Effector CD8-positive, alpha-beta T cell (primary cell): ENCODE data around the gene ARMC6.
"Not testable (repeated sequence)": the region's sequence is repeated elsewhere in the genome, so short reads cannot be mapped to it uniquely, and the experiment has no call there.

ENCODE experiments used
- DNase-seq: peaks from one replicate; lab custom pipeline; 2025; lab: John Stamatoyannopoulos, UW

The ARMC6 gene

DNA sequence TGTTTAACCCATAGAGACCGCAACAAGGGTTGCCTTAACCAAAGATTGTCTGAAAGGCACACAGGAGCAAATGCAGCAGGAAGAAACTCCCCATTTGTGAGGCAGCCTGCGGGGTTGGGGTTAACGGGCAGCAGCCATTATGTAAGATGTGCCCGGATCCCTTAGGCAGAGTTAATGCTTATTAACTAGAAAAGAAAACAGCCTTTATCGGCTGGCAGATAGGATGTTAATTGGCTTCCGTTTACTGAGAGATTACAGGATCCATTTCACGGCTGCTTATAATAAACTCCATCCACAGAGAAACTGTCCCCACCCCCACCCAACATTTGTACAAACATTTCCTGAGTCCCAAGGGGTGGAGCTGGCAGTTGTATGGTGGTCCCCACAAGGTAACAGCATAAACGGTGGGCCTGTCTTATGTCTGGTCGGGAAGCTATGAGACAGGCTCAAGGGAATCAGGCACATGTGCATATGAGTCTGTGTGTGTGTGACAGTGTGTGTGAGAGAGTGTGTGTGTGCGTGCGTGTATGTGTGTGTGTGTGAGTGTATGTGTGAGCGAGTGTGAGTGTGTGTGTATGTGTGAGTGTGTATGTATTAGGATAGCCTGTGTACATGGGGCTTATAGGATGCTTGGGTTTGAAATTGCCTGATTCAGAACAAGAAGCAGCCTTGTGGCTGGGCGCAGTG, 40.9 kb downstream of the ARMC6 start:
- DNase-seq = no peak

DNA sequence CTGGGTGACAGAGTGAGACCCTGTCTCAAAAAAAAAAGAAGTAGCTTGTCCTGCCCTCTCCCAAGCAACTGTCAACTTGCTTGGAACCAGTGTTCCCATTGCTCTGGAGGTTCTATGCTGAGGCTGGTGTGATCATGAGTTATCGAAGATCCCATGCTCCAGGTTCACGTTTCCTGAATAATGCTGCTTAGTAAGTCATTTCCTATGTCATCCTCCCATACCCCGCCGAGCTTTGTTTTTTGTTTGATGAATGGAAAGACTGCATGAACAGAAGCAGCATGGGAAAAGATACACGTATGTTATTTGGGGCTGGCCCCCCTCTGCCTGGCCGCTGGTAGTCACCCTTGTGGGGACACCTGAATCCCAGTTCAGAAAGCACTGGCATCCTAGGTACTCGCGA, 41.7 kb downstream of the ARMC6 start:
- DNase-seq = no peak

DNA sequence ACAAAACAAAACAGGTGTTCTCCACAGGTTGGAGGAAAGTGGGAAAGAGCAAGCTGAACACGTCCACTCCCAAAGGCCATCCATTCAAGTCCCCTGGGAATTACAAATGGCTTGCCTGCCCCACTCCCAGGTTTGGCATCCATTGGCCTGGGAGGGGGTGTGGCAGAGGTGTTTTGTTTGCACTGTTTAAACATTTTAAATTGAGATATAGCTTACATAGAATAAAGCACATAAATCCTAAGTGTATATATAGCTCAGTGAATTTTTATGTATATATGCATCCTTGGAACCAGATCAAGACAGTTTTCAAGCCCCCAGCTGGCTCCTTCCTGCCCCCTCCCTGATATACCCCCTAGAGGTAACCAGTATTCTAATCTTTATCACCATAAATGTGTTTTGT, 43.1 kb downstream of the ARMC6 start:
- no peak for DNase-seq

DNA sequence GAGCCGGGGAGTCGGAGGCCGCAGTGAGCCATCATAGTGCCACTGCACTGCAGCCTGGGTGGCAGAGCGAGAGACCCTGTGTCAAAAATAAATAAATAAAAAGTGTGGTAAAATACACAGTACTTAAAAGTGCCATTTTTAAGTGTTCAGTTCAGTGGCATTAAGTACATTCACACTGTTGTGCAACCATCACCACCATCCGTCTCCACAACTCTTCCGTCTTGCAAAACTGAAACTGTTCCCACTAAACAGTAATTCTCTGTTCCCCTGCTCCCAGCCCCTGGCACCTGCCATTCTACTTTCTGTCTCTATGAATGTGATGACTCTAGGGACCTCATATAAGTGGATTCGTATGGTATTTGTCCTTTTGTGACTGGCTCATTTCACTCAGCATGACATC, 43.7 kb downstream of the ARMC6 start:
- DNase-seq = no peak

DNA sequence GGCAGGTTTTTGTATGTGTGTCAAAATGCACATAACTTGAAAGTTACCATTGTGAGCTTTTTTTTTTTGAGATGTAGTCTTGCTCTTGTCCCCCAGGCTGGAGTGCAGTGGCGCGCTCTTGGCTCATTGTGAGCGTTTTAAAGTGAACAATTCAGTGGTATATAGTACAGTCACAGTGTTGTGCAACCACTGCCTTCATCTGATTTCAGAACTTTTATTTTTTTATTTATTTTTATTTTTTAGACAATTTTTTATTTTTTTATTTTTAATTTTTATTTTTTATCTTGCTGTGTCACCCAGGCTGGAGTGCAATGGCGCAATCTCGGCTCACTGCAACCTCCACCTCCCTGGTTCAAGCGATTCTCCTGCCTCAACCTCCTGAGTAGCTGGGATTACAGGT, 45.4 kb downstream of the ARMC6 start:
- DNase-seq = no peak

DNA sequence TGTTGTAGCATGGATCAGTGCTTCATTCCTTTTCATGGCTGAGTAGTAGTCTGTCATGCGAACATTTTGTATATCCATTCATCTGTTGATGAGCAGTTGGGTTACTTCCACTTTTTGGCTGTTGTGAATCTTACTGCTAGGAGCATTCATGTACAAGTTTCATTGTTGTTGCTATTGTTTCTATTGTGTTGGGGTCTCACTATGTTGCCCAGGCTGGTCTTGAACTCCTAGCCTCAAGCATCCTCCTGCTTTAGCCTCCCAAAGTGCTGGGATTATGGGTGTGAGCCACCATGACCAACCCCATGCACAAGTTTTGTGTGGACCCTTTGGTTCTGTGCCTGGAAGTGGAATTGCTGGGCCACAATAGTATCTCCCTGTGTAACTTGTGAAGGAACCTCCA, 46.2 kb downstream of the ARMC6 start:
- DNase-seq = no peak

DNA sequence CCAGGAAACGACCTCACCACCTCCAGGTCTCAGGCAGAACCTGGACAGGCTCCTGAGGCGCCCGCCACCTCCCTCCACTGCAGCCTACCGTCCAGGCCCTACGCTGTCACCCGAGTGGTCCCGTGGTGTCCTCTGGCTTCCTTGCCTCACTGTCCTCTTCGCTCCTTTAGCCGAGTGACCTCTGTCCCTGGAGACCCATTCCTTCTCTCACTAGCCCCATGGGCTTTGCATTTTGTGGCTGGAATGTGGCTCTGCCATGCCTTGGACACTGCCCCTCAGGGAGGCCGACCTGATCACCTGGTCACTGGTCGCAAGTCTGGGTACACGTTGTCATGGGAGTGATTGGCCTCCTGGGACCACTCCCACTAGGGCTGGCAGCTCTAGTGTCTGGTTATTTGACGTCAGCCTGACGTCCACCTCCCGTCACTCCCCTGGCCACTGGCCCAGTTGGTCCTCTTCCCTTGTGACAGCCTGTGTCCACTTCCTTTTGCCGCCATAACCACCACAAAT, 48.3 kb downstream of the ARMC6 start:
- DNase-seq = no peak

DNA sequence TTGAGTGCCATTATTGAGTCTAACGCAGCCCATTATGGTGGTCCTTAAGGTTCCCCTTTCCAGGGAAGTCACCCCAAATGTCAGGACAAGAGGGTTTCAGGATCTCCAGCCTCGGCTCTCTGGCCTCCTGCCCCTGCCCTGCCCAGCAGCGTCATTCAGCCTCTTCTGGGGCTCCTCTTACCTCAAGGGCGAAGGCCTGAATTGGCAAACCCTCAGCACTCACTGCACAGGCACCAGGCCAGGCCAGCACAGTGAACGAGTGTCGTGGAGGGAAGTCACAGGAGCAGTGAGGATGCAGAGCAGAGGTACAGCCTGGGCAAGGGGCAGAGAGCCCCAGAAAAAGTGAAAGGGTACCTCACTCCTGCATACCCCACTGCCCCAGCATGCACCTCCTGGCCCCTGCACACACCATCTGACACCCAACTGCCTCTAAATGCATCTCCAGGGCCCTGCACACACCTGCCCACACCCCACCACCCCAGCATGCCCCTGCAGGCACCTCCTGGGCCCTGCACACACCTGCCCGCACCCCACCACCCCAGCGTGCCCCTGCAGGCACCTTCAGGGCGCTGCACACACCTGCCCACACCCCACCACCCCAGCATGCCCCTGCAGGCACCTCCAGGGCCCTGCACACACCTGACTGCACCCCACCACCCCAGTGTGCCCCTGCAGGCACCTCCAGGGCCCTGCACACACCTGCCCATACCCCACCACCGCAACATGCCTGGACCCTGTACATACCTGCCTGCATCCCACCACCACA, 50.2 kb downstream of the ARMC6 start:
- no peak for DNase-seq

DNA sequence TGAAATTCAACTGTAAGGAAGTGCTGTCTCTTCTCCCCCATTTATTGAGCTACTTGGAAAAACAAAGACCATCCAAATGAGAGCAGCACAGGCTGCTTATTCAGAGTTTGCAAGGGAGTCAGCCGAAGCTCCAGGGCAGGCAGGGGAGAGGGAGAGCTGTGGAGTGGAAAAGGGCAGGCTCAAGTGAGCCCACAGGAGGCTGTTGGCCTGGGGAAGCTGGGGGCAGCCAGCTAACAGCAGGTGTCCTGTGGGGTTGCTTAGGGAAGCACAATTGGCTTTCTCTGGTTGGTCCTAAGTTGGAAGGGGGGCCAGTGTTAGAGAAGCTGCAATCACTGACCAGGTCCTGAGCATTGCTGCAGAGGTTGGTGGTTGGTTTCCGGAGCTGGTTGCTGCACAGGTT, 54.3 kb downstream of the ARMC6 start:
- no peak for DNase-seq

DNA sequence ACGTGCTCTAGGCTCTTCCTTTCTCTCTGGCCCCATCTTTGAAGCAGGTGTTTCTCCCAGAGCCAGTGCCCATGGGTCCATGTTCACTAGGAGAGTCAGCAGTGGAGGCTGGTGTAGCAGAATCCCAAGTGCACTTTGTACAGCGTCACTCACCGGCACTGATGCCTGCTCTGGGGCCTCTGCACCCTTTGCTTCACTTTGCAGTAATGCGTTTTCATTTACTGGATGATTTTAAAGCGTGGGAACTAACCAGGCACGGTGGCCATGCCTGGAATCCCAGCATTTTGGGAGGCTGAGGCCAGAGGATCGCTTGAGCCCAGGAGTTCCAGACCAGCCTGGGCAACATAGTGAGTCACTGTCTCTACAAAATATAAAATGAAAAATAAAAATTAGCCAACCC, 61.1 kb downstream of the ARMC6 start:
- no peak for DNase-seq

DNA sequence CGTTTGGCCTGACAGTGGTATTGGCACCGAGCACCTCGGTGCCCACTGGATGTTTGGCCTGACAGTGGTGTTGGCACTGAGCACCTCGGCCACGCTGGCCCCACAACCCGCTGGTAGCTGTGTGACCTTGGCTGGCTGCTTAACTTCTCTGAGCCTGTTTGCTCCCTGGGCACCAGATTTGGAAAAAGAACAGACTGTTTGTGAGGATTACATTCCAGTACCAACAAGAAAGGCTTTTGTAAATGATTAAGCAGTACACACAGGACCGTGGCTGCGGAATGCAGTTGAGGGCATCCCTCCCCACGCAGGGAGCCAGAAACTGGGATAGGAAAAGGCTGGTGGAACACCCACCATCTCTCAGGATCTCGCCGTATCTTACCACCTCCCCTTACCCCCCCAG, 62.3 kb downstream of the ARMC6 start:
- DNase-seq = no peak

DNA sequence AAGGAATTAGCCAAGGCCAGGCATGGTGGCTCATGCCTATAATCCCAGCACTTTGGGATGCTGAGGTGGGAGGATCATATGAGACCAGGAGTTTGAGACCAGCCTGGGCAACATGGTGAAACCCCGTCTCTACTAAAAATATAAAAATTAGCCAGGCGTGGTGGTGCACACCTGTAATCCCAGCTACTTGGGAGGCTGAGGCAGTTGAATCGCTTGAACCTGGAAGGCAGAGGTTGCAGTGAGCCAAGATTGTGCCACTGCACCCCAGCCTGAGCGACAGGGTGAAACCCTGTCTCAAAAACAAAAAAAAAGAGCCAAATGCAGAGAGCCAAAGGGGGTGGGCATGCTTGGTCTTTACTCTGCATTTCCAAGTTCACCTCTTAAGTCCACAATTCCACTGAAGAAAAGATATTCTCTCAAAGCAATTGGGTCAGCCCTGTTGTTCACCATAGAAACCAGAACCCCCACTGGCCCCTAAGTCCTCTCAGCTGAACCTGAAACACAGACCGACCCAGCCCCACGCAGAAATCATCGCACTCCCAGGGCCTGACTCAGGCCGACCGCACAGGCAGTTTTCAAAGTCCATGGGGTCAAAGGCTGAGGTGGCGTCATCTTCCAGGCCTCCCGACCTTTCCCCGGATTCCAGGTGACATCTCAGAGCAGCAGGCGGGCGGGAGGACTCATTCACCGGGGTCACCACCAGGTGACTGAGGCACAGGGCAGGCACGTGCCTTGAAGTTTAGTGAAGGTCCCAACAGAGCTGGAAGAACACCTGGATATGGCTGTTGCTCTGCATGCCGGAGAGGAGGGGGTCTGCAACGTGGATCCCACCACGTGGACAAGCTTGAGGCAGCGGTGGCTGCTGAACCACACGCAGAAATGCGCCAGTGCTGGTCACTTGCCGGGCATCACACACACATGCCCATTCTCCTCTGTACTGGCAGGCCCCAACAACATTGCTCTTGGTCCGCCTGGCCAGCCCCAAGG, 63.5 kb downstream of the ARMC6 start:
- DNase-seq = no peak

DNA sequence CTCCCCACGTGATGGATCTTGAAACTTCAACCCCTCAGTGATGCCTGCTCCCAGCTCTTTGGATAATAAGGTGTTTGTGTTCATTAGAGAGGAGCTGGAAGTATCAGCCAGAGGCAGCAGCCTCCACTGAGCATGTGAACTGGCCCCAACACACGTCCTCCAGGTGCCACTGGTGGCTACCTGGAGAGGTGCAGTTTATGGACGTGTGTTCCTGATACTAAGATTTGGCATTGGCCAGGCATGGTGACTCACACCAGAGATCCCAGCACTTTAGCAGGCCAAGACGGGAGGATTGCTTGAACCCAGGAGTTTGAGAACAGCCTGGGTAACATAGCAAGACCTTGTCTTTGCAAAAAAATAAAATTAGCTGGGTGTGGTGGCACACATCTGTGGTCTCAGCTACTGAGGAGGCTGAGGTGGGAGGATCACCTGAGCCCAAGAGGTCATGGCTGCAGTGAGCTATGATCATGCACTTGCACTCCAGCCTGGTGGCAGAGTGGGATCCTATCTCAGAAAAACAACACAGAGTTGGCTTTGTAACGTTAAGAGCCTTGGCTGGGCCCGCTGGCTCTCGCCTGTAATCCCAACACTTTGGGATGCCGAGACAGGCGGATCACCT, 64.8 kb downstream of the ARMC6 start:
- DNase-seq = no peak

DNA sequence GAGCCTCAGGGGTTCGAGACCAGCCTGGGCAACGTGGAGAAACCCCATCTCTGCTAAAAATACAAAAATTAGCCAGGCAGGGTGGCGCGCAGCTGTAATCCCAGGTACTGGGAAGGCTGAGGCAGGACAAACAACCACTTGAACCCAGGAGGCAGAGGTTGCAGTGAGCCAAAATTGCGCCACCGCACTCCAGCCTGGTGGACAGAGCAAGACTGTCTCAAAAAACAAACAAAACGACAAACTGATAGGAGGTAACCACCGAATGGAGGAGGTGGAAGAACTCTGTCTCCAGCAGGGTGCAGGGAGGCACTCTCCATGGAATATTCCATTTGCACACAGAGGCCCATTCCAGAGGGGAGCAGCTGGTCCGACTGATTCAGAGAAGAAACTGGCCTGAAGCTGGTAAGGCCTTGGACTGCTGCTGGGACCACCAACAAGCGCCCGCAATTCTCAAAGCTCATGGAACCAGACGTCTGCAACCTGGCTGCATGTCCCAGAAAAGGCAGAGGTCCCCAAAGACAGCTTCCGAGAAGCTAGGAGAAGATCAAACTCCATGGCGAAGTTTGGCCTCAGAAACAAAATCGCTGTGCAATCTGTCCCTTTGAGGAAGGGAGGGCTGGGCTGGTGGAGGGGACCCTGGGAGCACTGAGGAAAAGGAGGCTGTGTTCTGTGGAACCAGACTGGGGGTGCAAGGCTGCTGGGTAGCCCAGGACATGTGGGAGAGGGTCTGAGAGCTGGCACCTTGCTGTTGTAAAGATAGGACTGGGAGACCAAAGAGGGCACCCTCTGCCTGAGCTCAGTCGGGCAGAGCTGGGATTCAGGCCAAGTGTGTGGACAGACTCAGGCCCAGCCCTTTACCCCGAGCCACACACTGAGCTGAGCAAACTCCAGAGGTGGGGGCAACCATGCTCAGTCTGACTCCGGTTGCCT, 65.6 kb downstream of the ARMC6 start:
- no peak for DNase-seq

DNA sequence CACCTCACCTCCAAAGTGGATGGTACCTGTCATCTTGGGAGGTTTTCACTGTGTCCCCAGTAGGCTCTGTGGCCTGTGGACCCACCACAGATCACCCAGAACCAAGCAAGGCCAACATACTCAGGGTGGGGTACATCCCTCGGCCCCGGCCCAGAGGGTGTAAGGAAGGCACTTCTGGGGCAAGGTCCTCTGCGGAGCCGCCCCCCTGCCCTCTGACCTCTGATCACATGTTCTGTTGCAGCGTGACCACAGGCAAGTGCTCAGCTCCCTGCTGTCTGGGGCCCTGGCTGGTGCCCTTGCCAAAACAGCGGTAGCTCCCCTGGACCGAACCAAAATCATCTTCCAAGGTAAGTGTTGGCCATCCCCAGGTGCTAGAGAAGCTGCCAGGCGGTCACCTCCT, 68.1 kb downstream of the ARMC6 start:
- DNase-seq = no peak

DNA sequence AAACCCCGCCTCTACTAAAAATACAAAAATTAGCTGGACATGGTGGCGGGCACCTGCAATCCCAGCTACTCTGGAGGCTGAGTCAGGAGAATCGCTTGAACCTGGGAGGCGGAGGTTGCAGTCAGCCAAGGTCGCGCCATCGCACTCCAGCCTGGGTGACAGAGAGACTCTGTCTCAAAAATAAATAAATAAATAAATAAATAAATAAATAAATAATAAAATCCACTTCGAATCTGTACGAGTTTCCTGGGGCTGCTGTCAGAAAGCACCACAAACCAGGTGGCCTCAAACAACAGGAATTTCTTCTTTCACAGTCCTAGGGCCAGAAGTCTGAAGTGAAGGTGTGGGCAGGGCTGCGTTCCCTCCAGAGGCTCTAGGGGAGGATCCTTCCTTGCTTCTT, 69.2 kb downstream of the ARMC6 start:
- DNase-seq = not testable (repeated sequence)

DNA sequence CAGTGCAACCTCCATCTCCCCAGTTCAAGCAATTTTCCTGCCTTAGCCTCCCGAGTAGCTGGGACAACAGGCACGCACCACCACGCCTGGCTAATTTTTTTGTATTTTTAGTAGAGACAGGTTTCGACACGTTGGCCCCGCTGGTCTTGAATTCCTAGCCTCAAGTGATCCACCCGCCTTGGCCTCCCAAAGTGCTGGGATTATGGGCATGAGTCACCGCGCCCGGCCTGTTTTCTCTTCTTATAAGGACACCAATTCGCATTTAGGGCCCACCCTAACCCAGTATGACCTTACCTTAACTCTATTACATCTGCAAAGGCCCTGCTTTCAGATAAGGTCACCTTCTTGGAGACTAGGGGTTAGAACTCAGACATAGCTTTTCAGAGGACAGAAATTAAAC, 69.8 kb downstream of the ARMC6 start:
- no peak for DNase-seq

DNA sequence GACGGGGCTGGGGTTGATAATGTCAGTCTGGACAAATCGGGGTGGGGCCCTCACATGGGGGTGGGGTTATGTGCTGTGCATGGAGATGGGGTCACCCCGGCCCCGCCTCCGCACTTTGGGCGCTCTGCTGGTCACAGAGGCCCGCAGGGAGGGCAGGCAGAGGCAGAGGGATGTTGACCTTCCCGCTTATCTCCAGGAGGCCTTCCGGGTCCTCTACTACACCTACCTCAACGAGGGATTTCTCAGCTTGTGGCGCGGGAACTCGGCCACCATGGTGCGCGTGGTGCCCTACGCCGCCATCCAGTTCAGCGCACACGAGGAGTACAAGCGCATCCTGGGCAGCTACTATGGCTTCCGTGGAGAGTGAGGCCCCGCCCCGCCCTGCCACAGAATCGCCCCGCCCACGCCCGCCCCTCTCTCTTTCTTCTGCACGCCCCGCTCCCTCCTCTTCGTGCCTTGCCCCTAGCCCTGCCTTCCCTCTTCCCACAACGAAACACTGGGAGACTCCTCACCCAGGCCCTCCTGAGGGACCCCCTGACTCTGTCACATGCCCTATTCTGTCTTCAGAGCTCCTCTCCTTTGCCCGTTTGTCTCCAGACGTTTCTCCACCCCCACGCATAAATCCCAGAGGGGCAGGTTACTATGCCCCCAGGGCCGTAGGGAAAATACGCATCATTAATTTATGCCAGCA, 72.1 kb downstream of the ARMC6 start:
- DNase-seq = no peak

DNA sequence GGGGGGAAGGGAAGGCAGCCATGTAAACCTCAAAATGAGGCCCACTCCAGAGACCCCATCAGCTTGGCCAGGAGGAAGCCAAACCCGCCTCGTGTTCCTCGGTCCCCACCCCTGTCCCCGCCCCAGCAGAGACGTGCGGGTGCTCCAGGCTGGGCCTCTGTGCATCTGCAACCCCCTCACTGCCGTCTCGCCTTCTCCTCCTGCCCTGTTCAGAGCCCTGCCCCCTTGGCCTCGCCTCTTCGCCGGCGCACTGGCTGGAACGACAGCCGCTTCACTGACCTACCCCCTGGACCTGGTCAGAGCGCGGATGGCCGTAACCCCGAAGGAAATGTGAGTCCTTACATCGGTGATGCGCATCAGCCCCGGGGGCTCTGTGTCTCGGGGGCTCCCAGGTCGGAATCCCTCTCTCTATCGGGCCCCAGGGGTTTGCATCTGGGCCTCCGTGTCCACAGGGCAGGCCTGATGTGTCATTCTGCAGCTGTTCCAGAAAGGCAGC, 72.7 kb downstream of the ARMC6 start:
- DNase-seq = no peak

DNA sequence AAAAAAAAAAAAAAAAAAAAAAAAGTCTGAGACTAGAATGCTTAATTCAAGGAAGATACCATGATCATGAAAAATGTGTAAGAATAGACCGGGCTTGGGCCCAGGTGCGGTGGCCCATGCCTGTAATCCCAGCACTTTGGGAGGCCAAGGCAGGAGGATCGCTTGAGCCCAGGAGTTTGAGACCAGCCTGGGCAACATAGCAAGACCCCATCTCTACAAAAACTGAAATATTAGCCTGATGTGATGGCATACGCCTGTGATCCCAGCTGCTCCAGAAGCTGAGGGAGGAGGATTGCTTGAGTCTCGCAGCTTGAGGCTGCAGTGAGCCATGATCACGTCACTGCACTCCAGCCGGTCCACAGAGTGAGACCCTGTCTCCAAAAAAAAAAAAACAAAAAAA, 73.5 kb downstream of the ARMC6 start:
- not testable (repeated sequence) for DNase-seq
